GM03348 (cell line): ENCODE data around the gene KARS1.
A peak's percentile ranks its signal among the peaks of the same experiment; 100 is the strongest.

Experiments used
- DNase-seq: peaks from one replicate; pipeline ENCODE4 v3.0.0; 2012; ENCODE audit warnings: low spot score

KARS1 gene

DNA sequence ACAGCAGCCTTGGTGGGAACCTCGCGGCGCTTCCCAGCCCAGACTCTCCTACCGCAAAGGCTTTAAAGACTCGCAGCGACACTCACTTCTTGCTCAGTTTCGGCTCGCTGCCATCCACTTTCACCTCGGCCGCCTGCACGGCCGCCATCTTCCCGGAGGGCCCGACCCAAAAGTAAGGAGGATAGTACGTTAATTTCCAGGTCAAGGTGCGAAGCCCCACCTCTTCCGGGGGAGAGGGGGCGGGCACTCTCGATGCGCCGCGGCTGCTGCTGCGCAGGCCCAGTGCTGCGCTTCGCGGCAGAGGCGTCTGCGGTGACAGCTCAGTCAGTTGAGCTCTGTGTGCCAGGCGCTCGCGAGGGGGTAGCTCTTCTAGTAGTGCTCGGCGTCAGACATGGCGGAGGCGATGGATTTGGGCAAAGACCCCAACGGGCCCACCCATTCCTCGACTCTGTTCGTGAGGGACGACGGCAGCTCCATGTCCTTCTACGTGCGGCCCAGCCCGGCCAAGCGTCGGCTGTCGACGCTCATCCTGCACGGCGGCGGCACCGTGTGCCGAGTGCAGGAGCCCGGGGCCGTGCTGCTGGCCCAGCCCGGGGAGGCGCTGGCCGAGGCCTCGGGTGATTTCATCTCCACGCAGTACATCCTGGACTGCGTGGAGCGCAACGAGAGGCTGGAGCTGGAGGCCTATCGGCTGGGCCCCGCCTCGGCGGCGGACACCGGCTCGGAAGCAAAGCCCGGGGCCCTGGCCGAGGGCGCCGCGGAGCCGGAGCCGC, at the start of gene KARS1, which contains the start of gene TERF2IP:
Gene KARS1, minus strand, starts transcription at position 174 of the 773 bp plus-strand sequence. Its CDS starts 26 bp downstream, at position 148.
Gene TERF2IP, plus strand, starts transcription at position 282 of the 773 bp plus-strand sequence. Its CDS starts 110 bp downstream, at position 392.
- peak; percentile 98 for DNase-seq

DNA sequence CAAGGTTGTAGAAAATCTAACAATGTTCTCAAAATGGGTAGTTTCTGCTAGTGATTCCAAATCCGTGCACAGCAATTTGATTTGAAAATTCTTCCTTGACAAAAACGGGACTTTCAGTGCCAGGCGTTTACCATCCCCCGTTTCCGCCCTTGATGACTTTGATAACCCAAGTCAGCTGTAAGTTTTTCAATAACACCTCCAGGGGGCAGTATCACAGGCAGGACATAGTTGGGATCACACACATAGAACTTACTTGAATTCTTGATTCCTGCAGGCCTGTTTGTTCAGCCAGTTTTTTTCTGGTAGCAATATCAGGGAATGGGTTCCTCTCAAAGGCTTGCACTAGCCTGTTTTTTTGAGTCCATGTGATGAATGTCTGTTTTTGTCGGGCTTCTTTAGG, 48.2 kb upstream of the KARS1 start:
- DNase-seq: no peak

DNA sequence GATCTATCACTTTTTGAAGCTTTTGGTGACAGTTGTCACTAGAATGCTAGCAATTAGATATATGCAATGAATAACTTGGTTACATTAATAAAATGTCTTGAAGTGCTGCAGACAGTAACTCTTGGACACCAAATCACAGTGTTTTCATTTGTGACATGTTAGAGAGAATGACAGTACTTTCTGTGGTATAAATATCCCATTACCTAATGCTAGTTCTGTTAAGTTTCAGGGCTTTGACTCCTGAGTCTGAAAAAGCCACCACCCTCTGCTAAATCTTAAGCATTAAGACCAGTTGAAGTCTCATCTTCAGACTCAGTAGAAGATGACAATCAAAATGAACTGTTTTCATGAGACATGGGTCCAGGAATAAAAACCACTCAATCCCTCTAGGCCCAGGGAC, 39.9 kb upstream of the KARS1 start:
- DNase-seq: no peak

DNA sequence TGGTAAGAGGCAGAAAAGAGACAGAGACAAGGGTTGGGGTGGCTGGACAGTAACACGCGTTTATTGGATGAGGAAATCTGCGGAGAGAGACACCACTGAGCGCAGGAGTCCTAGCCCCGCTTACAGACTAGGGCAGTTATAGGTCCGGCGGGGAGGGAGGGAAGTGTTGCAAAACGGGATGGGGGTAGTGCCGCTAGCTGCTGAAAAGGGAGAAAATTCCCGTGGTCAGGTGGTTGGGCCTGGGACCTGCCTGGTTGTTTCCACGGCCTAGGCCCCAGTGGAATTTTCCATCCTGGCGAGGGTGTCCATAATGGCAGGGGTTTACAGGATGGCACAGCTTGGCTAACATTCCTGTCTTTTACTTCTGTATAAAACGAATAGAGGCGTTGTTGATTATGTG, 34.8 kb upstream of the KARS1 start:
- no peak for DNase-seq

DNA sequence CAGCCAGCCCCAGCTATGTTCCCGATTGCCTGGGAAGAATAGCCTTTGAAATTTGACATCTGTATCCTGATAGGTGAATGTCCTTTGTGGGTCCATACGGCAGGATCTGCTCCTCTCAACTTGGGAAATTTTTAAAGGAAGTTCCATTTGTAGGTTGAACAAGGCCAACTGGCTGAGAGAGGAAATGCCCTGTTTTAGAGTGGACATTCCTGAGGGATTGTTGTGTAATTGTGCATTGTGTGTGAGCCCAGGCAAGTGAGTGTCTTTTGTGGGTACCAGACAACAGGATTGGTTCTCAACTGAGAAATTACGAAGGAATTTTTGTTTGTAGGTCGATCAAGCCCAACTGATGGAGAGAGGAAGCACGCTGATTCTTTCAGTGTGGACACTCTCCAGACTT, 31.9 kb upstream of the KARS1 start:
- DNase-seq: no peak

DNA sequence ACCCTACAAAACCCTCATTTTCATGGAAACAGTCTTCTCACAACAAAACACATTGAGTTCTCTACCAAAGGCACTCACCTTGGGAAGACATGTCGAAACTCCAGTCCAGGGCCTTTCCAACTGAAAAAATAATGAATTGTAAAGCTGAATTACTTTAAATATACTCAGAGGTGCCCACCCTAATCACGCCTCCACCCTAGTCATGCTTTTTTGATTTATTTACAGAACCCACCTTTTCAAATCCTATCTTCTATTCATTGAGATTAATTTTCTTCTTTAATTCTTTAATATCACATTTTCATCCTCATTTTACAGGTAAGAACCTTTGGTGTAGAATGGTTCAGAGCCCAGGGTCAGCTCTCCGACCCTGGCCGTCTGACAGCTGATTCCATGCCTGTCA, 29.4 kb upstream of the KARS1 start, which contains the start of gene CPHXL2:
Gene CPHXL2, minus strand, starts transcription at position 101 of the 400 bp plus-strand sequence. Its CDS starts 10 bp downstream, at position 91.
- no peak for DNase-seq

DNA sequence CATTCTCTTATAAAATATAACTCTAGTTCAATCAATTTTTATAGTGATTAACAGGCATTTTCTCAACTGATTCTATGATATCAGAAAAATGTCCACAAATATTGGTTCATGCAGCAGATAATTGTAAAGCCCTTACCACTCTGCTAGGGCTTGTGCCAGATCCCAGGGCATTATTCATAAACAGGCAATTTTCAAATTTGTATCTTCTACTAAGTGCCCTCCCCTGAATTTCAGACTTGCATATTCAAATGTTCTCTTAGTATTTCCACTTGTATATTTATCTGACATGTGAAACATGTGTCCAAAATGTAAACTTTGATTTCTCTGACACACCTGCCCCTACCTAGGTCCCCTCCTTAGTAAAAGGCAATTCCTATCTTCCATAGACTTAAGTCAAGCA, 20.0 kb upstream of the KARS1 start:
- DNase-seq: no peak

DNA sequence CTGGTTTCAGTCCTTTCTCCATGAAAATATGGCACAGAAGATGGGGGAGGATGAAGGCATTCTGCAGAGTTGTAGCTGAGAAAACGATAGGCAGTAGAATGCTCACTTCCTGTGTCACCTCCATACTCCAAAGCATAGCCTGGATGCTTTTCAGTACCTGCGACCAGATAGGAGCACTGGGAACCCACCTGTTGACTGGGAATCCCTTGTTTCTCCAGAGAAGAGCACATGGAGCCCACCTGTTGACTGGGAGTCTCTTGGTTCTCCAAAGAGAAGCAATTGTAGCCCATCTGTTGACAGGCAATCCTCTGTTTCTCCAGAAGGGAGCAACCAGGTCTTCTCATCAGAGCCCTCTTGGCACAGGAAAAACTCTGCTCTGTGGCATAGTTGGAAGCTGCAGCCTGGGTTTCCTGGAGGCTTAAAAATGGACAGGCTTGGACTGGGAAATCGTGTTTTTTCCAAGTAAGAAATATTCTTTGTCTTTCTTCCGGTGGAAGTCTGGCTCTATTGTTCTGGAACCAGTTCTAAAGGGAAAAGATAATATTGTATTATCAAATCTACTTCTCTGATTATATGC, 13.3 kb upstream of the KARS1 start:
- DNase-seq: no peak

DNA sequence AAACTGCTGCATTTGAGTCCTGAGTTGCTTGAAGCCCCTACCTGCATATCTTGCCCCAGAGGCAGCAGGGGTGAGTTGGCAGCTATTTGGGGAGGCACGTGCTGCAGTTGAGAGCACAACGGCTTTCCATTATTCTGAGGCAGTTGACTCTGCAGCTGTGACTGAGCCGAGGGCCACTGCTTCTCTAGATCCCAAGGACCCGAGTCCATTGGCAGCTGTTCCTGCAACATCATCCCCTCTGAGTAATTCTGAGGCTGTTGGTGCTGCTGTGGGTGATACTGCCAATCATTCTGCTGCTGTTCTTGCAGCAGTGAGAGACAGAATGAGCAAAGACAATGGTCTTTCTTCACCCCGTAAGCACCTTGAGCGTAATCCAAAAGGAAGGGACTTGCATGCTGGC, 12.9 kb upstream of the KARS1 start:
- DNase-seq: no peak

DNA sequence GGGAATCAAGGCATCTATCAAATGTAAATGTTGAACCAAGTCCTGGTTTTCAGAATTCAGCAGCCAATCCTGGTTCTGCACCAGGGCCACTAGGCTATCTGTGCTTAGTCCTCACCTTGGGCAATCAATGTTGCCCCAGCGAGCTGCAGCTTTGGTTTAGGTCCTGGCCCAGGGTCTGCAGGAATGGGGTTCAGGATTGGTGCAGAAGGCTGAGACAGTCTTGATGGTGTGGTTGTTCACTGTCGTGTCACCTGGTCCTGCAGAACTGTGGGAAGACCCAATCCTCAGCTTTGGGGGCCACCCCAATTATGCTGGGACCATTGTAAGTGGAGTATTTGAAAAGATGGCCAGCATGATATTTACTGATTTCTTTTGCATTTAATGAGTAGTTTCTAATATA, 10.7 kb upstream of the KARS1 start:
- no peak for DNase-seq

DNA sequence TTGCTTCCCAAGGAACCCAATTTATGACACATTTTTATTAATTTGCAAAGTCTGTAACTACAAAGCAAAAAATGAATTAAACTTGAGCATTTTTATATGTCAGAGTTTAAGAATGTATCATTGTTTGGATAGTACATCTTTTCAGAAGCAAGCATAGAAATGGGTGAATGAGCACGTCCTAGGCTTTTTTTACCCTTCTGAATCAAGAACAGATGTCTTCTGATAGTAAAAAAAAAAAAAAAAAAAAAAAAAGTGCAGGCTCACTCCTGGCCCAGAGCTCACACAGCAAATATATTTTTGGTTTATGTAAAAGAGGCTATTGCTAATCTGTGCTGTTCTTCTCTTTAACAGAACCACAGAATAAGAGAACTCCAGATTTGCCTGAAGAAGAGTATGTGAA, 6.5 kb upstream of the KARS1 start:
- peak; percentile 75 for DNase-seq

DNA sequence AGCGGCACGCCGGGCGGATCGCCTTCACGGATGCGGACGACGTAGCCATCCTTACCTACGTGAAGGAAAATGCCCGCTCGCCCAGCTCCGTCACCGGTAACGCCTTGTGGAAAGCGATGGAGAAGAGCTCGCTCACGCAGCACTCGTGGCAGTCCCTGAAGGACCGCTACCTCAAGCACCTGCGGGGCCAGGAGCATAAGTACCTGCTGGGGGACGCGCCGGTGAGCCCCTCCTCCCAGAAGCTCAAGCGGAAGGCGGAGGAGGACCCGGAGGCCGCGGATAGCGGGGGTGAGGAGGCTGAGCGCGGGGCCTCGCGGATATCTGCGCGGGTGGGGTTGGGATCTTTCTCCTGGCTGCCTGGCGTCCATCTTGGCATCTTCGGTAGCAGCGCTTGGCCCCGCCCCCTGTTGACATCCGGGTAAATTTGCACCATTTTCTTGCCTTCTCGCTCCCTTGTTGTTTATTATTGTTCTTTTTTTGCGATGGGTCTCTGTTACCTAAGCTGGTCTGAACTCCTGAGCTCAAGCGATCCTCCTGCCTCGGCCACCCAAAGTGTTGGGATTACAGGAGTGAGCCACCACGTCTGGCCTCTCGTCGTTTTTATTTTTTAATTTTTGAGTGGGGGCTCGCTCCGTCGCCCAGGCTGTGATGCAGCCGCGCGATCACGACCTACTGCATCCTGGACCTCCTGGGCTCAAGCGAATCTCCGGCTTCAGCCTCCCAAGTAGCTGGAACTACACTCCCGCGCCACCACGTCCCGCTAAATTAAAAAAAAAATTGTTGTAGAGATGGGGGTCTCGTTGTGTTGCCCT, 1.0 kb upstream of the KARS1 start:
- DNase-seq: peak; percentile 85

DNA sequence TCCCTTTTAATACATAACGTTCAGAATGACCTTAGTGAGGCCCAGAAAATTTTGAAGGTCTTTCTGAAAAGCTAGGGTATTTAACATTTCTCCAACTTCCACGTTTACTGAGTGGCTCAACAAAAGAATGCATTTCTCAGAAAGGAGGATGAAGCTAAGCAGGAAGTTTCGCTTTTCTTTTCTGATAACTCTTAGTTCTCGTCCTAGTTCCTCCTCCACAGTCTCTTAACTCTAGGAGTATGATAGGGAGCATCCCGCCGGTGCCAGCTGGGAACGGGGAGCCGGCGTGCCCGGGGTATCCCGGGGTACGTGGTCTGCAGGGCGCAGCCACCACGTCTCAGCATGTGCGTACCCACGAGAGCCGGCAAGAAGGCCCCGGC, 363 bp downstream of the KARS1 start:
- DNase-seq: no peak

DNA sequence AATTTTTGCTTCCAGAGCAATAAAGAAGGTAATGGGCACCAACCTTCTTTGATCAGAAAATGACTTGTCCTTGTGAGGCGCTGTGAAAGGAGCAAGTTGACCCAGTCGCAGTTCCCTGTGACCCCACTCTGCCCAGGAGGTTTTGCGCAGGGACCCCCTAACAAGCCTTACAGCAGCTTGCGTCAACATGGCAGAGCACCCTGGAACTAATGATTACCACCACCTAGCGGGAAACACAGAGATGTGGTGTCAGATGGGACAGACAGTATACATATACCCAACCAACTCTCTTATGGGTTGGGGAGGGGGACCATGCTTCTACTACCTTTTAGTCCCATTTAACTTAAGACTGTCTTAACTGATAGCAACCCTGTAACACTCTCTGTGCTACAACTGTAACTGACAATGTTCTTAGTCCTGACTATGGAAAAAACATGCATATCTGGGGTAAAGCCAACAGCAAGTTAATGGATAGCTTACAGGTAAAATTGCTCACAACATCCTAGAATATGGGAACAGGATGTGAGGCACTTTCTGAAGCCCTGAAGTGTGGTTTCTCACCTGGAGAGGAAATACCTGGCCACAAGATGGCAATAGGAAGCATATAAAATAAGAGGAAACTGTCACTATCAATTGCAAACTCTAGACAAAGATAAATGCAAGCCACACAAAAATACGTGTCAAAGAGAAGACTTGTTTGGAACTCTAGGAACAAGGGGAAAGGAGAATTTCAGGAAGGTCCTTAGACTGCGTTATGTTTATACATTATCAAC, 3.0 kb downstream of the KARS1 start:
- DNase-seq: no peak

DNA sequence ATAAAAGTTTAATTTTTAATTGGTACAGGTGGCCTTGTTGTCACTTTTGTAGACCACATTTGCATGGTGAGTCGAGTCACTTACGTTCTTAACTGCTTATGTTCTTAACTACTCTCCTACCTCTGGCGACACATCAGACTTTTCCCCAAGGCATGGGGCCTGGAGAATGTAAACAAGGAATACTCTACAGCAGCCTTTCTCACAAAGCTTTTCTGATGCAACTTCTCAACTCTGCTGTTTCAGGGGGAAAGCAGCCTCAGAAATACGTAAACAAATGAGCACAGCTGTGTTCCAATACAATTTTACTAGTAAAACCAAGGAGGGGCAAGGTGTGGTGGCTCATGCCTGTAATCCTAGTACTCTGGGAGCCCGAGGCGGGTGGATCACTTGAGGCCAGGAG, 6.9 kb downstream of the KARS1 start:
- DNase-seq: no peak

DNA sequence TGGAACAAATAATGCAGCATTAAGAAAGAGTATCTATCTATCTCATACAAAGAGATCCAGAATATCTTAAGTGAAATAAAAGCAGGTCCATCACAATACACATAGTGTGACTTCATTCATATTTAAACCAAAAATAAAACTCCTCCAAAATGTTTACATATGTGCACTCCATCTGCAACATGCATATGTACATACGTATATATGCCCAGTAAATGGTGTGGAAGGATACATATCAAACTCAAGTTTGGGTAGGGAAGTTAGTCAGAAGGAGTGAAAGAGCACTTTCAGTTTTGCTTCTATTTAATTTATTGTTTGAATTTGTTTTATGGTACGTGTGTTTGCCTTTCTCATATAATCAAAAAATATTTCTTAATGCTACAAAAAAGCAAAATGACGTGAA, 12.4 kb downstream of the KARS1 start:
- no peak for DNase-seq

DNA sequence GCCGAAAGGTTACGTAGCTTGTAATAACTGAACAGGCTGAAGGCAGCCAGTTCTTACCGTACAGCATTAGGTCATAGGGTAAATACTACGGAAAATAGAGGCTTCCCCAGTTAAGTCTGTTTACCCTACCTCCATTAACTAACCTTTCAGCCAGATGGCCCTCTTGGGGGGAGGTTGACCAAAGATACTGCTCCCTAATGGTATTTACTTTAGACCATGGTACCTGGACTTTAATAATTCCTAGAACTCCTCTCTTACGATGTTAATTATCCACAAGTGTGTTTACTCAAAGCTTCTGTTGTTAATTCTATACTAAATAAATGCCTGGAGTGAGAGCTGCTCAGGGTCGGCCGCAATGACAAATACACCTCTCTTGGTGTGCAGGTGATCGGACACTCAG, 14.6 kb downstream of the KARS1 start:
- no peak for DNase-seq

DNA sequence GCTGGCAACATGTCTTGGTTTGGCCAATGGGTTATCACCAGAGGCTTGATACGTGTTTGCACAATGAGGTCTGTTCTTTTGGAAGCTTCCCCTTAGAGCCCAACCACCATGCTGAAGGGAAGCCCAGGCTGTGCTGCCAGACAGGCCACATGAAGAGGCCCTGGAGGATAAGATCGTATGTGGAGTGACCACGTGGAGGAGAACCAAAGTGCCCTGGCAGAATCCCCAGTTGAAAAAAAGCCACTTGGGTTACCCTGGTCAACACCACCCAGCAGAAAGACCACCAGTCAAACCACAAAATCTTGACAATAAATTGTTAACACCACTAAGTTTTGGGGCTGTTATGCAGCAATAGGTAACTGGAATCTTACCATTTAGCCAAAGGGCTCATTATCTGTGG, 17.4 kb downstream of the KARS1 start:
- DNase-seq: no peak

DNA sequence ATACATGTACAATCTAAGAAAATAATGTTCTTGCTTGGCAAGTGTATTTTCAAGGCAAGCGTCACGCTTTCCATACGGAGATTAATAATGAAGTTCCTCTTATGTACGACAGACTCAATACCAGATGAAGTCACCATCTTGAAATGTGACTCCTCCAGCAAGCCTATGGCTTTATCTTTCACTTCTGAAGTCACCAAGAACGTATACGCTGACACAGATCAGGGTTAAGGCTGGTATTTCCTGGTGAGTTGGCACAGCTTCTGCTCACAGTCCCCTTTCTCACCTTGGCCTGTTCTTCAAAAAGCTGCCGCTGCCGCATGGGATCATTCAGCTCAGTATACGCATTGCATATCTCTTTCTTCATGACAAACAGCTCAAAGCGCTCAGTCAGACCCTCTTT, 18.3 kb downstream of the KARS1 start:
- DNase-seq: no peak

DNA sequence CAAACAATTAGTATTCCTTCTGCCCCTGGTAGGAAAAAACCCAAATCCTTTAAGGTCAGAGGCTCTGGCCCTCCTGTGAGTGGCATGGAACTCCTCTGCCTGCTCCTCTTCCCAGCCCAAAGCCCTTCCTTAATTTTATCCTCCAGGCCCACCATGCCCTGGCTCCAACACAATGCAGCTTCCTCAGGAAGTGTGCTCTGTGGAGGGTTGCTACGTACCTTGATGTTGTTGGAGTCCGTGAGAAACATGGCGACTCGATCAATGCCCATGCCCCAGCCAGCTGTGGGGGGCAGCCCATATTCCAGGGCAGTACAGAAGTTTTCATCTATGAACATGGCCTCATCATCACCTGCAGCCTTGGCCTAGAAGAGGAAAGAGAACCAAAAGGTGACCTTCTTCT, 19.1 kb downstream of the KARS1 start:
- DNase-seq: no peak

DNA sequence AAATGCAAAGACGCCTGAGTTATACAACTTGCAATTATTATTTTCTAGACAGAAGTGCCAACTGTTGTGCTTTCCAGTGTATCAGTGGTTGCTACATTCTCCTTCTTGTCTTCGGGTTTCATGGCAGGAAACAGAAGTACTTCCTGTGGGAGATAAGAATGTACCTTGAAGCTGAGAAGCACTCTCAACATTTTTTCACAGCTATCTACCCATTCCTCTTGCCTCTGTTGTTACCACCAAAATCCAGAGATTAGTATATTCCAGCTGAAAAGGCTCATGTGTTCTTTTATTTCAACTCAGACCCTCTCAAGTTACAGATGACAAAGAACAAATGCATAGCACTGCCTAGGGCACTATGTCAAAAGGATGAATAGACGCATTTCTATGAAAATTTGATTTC, 19.6 kb downstream of the KARS1 start:
- no peak for DNase-seq

DNA sequence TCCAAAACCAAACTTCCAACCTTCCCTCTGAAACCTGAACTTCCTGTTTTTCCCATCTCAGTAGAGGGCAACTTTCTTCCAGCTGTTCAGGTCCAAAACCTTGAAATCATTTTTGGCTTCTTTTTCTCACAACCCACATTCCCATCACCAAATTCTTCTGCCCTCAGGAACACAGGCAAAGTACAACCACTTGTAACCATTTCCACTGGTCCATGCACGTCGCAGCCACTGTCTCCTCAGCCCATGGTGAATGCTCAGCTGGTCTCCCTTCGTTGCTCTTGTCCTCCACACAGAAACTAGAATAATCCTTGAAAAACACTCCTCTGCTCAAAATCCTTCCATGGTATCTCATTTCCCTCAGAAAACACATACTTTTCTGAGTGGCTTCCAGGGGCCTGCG, 20.7 kb downstream of the KARS1 start:
- DNase-seq: no peak
